ENCODE measurements around the gene STIMATE. TPM values are rescaled to one million over a fixed set of nuclear protein-coding genes. Genes with fewer than 3 reads are reported as not detected.

The STIMATE gene
- total RNA-seq, 4 donors from 2014 or later = 8.2 to 33.0 (median 16.4) TPM

- intact Hi-C loops (cut with DNase I; ENCODE audit: low total_unique reads) (no loop called here), in situ Hi-C loops (cut with MboI; ENCODE audit: low pct_ligation_motif_present in 1 of 4, low pct_unique_long_range_greater_than_20kb in 1 of 4, low sequenced_read_pairs in 3 of 4) (no loop called here)
- H3K27me3 ChIP-seq = no peaks in the 10 kb centered on the region
- H3K9me3 ChIP-seq = no peaks in the 10 kb centered on the region
- 83% methylated on average over 7 of the region's 7 CpGs; no CpG with 5 or more reads in 1 of the 2 donors for WGBS, 2 donors (ENCODE audit: low coverage in 1 of 2)
- H3K4me3 ChIP-seq = no peak overlapping the region
- H3K27ac ChIP-seq = no peak overlapping the region
- no peaks in the 10 kb centered on the region for H3K4me1 ChIP-seq
- DNase-seq = no peak
- H3K36me3 ChIP-seq = no peaks in the 10 kb centered on the region
- TF ChIP-seq POLR2A (IDR thresholded peaks at IDR 0.05) (no peak), EP300 (IDR thresholded peaks at IDR 0.05; ENCODE audit: low read depth) (no peak)
These were observed 104.9 kb downstream of the STIMATE start for GRCh38 chr3:52792413-52792812.

- no peak for DNase-seq
- Histone ChIP-seq H3K27ac (no peak overlapping the region), H3K27me3 (no peaks in the 10 kb centered on the region), H3K4me1 (no peaks in the 10 kb centered on the region), H3K4me3 (no peak overlapping the region), H3K9me3 (no peaks in the 10 kb centered on the region), H3K36me3 (no peaks in the 10 kb centered on the region)
- WGBS, 2 donors (ENCODE audit: low coverage in 1 of 2) = 80 to 92% methylated on average over 1 to 4 of the region's 4 CpGs
- in situ Hi-C loops (cut with MboI; ENCODE audit: low pct_ligation_motif_present in 1 of 4, low pct_unique_long_range_greater_than_20kb in 1 of 4, low sequenced_read_pairs in 3 of 4) (no loop called here), intact Hi-C loops (cut with DNase I; ENCODE audit: low total_unique reads) (no loop called here)
- TF ChIP-seq POLR2AphosphoS5 (IDR thresholded peaks at IDR 0.05) (no peak), CTCF (IDR thresholded peaks at IDR 0.05) (no peak), EP300 (IDR thresholded peaks at IDR 0.05; ENCODE audit: low read depth) (no peak), POLR2A (IDR thresholded peaks at IDR 0.05) (no peak)
These were observed 105.4 kb downstream of the STIMATE start for GRCh38 chr3:52791928-52792327.

- intact Hi-C loops (cut with DNase I; ENCODE audit: low total_unique reads) (no loop called here), in situ Hi-C loops (cut with MboI; ENCODE audit: low pct_ligation_motif_present in 1 of 4, low pct_unique_long_range_greater_than_20kb in 1 of 4, low sequenced_read_pairs in 3 of 4) (no loop called here)
- DNase-seq = no peak
- no peaks in the 10 kb centered on the region for H3K36me3 ChIP-seq
- no peak overlapping the region for H3K4me3 ChIP-seq
- WGBS, 2 donors (ENCODE audit: low coverage in 1 of 2) = 80% methylated on average over 12 of the region's 12 CpGs; no CpG with 5 or more reads in 1 of the 2 donors
- H3K27me3 ChIP-seq = no peaks in the 10 kb centered on the region
- H3K4me1 ChIP-seq = no peaks in the 10 kb centered on the region
- no peak for TF ChIP-seq POLR2A (IDR thresholded peaks at IDR 0.05)
- TF ChIP-seq POLR2AphosphoS5 (IDR thresholded peaks at IDR 0.05) = no peak
- TF ChIP-seq CTCF (IDR thresholded peaks at IDR 0.05) = no peak
- no peak for TF ChIP-seq EP300 (IDR thresholded peaks at IDR 0.05; ENCODE audit: low read depth)
- no peak overlapping the region for H3K27ac ChIP-seq
- H3K9me3 ChIP-seq = no peaks in the 10 kb centered on the region
These were observed 106.0 kb downstream of the STIMATE start for GRCh38 chr3:52791366-52791765.

GRCh38 chr3:52790741-52791140 lies 106.6 kb downstream of the STIMATE start:
- DNase-seq = no peak
- H3K4me3 ChIP-seq = no peak overlapping the region
- no peak overlapping the region for H3K27ac ChIP-seq
- in situ Hi-C loops (cut with MboI; ENCODE audit: low pct_ligation_motif_present in 1 of 4, low pct_unique_long_range_greater_than_20kb in 1 of 4, low sequenced_read_pairs in 3 of 4) (no loop called here), intact Hi-C loops (cut with DNase I; ENCODE audit: low total_unique reads) (no loop called here)
- no peaks in the 10 kb centered on the region for H3K27me3 ChIP-seq
- TF ChIP-seq CTCF (IDR thresholded peaks at IDR 0.05) = no peak
- no peak for TF ChIP-seq POLR2A (IDR thresholded peaks at IDR 0.05)
- no peak for TF ChIP-seq EP300 (IDR thresholded peaks at IDR 0.05; ENCODE audit: low read depth)
- no peak for TF ChIP-seq POLR2AphosphoS5 (IDR thresholded peaks at IDR 0.05)
- WGBS, 2 donors (ENCODE audit: low coverage in 1 of 2) = 90% methylated on average over 13 of the region's 13 CpGs; no CpG with 5 or more reads in 1 of the 2 donors
- no peaks in the 10 kb centered on the region for H3K9me3 ChIP-seq
- H3K4me1 ChIP-seq = no peaks in the 10 kb centered on the region
- H3K36me3 ChIP-seq = no peaks in the 10 kb centered on the region

GRCh38 chr3:52790337-52790736 lies 107.0 kb downstream of the STIMATE start:
- no peak for DNase-seq
- WGBS, 2 donors (ENCODE audit: low coverage in 1 of 2) = 60 to 72% methylated on average over 1 to 7 of the region's 7 CpGs
- intact Hi-C loops (cut with DNase I; ENCODE audit: low total_unique reads) = no loop called here
- Histone ChIP-seq H3K4me3 (no peak overlapping the region), H3K36me3 (no peaks in the 10 kb centered on the region), H3K9me3 (no peaks in the 10 kb centered on the region), H3K27me3 (no peaks in the 10 kb centered on the region), H3K27ac (no peak overlapping the region), H3K4me1 (no peaks in the 10 kb centered on the region)
- TF ChIP-seq POLR2AphosphoS5 (IDR thresholded peaks at IDR 0.05) (no peak), POLR2A (IDR thresholded peaks at IDR 0.05) (no peak), EP300 (IDR thresholded peaks at IDR 0.05; ENCODE audit: low read depth) (no peak), CTCF (IDR thresholded peaks at IDR 0.05) (no peak)
- in situ Hi-C loops (cut with MboI; ENCODE audit: low pct_ligation_motif_present in 1 of 4, low pct_unique_long_range_greater_than_20kb in 1 of 4, low sequenced_read_pairs in 3 of 4) = no loop called here
